Upper lobe of left lung (tissue), 4 donors: ENCODE results near the gene SRSF6.

Source experiments
- CTCF ChIP-seq, 6 experiments: fragments of 450-650 bp in 4 of 6; fragments of 200-600 bp in 2 of 6; sonication (generic) in 2 of 6; IDR thresholded peaks; one replicate each; pipeline ENCODE4 v1.5.1; 2016 to 2019; ENCODE audit warnings: antibody characterized with exemption in 6 of 6
- POLR2A ChIP-seq, 4 donors: fragments of 450-650 bp; IDR thresholded peaks; one replicate each; pipeline ENCODE4 v1.5.1; 2016 to 2017; ENCODE audit warnings: antibody characterized with exemption in 4 of 4, mild to moderate bottlenecking in 2 of 4
- POLR2AphosphoS5 ChIP-seq, 2 donors: sonication (generic); formaldehyde crosslinking; IDR thresholded peaks; one replicate each; pipeline ENCODE4 v1.5.1; 2017; ENCODE audit warnings: antibody characterized with exemption in 2 of 2

- TF ChIP-seq CTCF (IDR thresholded peaks at IDR 0.05): no peak
- no peak for TF ChIP-seq POLR2AphosphoS5 (IDR thresholded peaks at IDR 0.05)
- no peak for TF ChIP-seq POLR2A (IDR thresholded peaks at IDR 0.05)
Observed at GRCh38 chr20:43430265-43431133, 27.2 kb upstream of the SRSF6 start.
